ENCODE results near the gene PLXDC2.

PLXDC2 gene

DNA sequence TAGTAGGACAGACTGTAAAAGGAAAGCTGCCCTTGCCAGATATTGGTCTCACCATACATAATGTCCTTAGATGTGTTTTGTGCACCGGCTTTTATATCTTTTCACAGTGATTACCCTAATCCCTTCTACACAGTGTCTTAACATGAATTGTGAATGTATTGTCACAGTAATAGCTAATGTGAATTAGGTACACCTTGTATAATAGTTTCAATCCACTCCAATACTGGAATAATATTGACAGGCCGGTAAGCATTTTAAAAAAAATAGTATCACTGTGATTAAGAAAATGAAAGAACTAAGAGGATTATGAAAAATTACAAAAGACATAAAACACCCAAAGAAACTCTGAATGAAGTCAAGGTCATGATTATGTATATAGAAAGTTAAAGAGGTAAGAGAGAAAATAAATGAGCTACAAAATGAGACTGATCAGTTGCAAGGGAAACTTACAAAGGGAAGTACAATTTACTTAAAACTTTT is 420.9 kb downstream of the PLXDC2 start:
- peaks cover 7% of the 10 kb centered on the region for H3K4me1 Mint-ChIP-seq
- H3K9me3 Mint-ChIP-seq: no peaks in the 10 kb centered on the region
- peaks cover 21% of the 10 kb centered on the region for H3K36me3 Mint-ChIP-seq (ENCODE audit: low read depth)
- TF ChIP-seq, protein P1, sequence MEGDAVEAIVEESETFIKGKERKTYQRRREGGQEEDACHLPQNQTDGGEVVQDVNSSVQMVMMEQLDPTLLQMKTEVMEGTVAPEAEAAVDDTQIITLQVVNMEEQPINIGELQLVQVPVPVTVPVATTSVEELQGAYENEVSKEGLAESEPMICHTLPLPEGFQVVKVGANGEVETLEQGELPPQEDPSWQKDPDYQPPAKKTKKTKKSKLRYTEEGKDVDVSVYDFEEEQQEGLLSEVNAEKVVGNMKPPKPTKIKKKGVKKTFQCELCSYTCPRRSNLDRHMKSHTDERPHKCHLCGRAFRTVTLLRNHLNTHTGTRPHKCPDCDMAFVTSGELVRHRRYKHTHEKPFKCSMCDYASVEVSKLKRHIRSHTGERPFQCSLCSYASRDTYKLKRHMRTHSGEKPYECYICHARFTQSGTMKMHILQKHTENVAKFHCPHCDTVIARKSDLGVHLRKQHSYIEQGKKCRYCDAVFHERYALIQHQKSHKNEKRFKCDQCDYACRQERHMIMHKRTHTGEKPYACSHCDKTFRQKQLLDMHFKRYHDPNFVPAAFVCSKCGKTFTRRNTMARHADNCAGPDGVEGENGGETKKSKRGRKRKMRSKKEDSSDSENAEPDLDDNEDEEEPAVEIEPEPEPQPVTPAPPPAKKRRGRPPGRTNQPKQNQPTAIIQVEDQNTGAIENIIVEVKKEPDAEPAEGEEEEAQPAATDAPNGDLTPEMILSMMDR (IDR thresholded peaks at IDR 0.05; ENCODE audit: unreplicated experiment in 3 of 3): no peak
- H3K4me3 Mint-ChIP-seq: no peak overlapping the region
- peaks cover 3% of the 10 kb centered on the region for H3K27me3 Mint-ChIP-seq (ENCODE audit: low read depth)
- H3K27ac Mint-ChIP-seq: peak overlapping the region in 1 of 3 experiments; percentile 41

DNA sequence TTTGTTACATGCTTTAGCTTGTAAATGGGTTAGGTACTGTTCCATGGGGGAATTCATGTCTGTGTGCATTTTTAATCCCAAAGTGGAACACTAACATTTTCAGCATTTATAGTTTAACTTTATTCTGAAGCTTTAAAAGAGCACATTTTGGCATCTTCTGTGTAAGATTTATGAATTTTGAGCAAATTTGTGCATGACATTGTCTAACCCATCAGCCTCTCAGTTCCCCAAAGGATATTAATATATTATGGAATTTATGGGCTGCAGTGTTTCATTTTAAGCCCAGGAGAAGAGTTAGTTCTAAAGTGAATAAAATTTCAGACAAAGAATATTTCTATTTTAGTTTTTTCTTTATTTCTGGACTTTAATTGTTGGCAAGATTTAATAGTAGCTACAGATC is 421.4 kb downstream of the PLXDC2 start:
- peaks cover 18% of the 10 kb centered on the region for H3K36me3 Mint-ChIP-seq (ENCODE audit: low read depth)
- no peak overlapping the region for H3K4me3 Mint-ChIP-seq
- peak overlapping the region in 1 of 3 experiments; percentile 41 for H3K27ac Mint-ChIP-seq
- peaks cover 3% of the 10 kb centered on the region for H3K27me3 Mint-ChIP-seq (ENCODE audit: low read depth)
- TF ChIP-seq, protein P1 (IDR thresholded peaks at IDR 0.05; ENCODE audit: unreplicated experiment in 3 of 3): no peak
- H3K9me3 Mint-ChIP-seq: no peaks in the 10 kb centered on the region
- H3K4me1 Mint-ChIP-seq: peaks cover 7% of the 10 kb centered on the region

DNA sequence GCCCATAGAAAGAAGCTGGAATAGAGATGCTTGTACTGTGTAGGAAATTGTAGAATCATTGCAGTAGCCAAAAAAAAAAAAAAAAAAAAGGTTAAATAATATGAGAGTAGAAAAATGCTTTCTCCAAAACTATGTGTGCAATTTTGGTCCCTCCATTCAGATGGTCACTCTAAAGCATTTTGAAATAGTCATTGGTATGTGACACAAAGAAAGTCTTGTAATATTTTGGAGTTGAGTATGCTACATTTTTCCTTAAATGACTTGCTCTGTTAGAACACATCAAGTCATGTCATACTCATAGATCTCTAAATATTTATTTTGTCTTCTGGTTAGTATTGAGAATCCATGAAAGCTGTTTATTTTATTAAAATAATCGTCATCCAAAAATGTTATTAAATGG is 424.4 kb downstream of the PLXDC2 start:
- Mint-ChIP-seq H3K4me1 (peaks cover 13% of the 10 kb centered on the region), H3K27me3 (ENCODE audit: low read depth) (no peaks in the 10 kb centered on the region), H3K27ac (no peak overlapping the region), H3K9me3 (no peaks in the 10 kb centered on the region), H3K4me3 (no peak overlapping the region), H3K36me3 (ENCODE audit: low read depth) (peaks cover 27% of the 10 kb centered on the region)
- TF ChIP-seq, protein P1 (IDR thresholded peaks at IDR 0.05; ENCODE audit: unreplicated experiment in 3 of 3): no peak

DNA sequence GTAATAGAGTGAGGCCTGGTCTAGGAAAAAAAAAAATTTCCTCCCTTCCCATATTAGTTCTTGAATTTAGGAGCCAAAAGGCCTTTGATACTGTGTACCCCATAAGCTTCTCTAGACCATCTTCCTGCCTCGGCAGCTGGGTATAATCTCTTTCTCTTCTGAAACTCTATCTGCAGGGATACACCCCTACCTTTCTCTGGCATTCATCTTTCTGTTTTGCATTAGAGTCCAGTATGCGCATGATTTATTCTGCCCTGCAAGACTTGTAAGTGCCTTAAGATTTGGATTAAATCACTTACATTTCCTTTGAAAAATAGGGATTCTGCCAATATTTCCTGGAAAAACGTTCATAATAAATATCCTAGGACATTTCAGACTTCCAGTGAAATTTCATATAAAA is 431.2 kb downstream of the PLXDC2 start:
- H3K4me1 Mint-ChIP-seq: peaks cover 30% of the 10 kb centered on the region
- peaks cover 43% of the 10 kb centered on the region for H3K36me3 Mint-ChIP-seq (ENCODE audit: low read depth)
- H3K9me3 Mint-ChIP-seq: no peaks in the 10 kb centered on the region
- peak overlapping the region in 2 of 3 experiments; percentile 36 to 70 for H3K27ac Mint-ChIP-seq
- TF ChIP-seq, protein P1 (IDR thresholded peaks at IDR 0.05; ENCODE audit: unreplicated experiment in 3 of 3): no peak
- H3K27me3 Mint-ChIP-seq (ENCODE audit: low read depth): no peaks in the 10 kb centered on the region
- H3K4me3 Mint-ChIP-seq: no peak overlapping the region

DNA sequence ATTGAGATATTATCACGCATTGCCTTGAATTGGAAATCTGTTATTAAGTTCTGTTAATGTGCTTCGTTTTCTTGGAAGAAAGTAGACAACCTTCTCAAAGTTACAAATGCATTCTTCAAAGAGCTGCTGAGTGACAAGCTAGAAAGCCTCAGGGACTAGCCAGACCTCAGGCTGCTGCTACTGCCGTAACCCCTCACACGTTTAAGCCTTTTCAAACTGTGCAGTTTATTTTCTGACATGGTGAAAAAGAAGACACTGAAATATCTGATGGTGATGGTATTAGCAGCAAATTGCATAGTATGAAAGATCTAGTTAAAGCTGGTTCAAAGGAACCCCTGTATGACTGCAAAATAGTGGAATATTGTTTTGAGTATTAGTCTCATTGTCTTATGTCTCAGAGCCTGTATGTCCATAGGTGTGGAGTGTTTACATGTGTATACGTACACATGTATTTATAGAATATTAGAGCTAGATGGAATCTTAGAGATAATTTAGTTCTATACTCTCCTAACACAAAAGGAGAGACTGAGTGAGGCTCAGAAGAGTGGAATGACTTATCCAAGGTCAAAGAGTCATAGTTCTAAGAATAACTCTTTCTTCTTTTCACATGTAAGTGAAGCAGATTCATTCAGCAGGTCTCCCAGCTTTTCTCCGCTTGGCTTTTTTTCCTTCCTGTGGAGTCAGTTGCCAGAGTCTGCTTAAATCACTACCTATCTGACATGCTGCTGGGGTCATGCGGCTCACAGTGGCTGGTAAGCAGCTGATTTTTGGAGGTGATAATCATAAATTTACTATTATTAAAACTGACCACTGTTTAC is 431.9 kb downstream of the PLXDC2 start:
- Mint-ChIP-seq H3K4me3 (no peak overlapping the region), H3K9me3 (no peaks in the 10 kb centered on the region), H3K4me1 (peaks cover 30% of the 10 kb centered on the region), H3K27ac (peak overlapping the region in 1 of 3 experiments; percentile 36), H3K36me3 (ENCODE audit: low read depth) (peaks cover 43% of the 10 kb centered on the region), H3K27me3 (ENCODE audit: low read depth) (no peaks in the 10 kb centered on the region)
- TF ChIP-seq, protein P1 (IDR thresholded peaks at IDR 0.05; ENCODE audit: unreplicated experiment in 3 of 3): no peak

DNA sequence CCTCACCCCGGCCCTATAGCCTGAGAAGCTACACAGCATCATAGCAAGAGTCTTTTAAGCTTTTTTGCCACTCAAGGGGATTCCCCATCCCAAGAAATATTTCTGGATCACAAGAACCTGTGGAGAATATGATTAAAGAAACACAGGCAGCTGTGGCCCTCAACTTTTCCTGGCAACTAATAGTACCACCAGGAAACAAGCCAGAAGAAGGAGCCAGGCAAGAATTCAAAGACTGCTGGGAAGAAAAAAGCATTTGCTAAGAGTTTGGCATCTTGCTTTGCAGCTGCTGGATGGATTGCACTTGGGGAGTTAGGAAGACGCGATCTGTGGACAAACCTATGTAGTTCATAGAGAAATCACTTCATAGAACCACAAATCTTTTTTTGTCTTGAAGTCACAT is 437.8 kb downstream of the PLXDC2 start:
- Mint-ChIP-seq H3K27ac (peak overlapping the region in 2 of 3 experiments; percentile 5 to 58), H3K9me3 (no peaks in the 10 kb centered on the region), H3K4me3 (no peak overlapping the region), H3K4me1 (peaks cover 16% of the 10 kb centered on the region), H3K36me3 (ENCODE audit: low read depth) (peaks cover 33% of the 10 kb centered on the region), H3K27me3 (ENCODE audit: low read depth) (no peaks in the 10 kb centered on the region)
- TF ChIP-seq, protein P1 (IDR thresholded peaks at IDR 0.05; ENCODE audit: unreplicated experiment in 3 of 3): no peak
